GM19035 (cell line): ENCODE results near the gene PKP1.

Experiments used
- ATAC-seq: cut with Tn5 transposase; IDR thresholded peaks from one replicate; pipeline ENCODE4 v1.9.1; 2021; ENCODE audit not compliant: unreplicated experiment

PKP1 gene

DNA sequence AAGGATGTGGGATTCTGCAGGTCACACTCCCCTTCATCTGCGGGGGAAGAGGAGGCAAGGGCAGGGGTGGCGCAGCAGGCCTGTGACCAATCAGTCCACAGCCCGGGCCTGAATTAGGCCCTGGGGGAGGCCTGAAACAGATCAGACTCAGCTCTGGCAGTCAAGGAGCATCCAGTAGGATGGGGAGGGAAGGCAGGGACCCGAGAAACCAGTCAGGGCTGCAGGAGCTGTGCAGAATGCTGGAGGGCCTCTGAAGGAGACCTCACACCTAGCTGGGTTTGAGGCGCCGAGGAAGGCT lies 81.5 kb downstream of the PKP1 start:
- ATAC-seq, result no peak

GRCh38 chr1:201365251-201365650 lies 81.9 kb downstream of the PKP1 start:
- no peak for ATAC-seq

GRCh38 chr1:201366696-201367095 lies 83.4 kb downstream of the PKP1 start:
- ATAC-seq, result no peak

DNA sequence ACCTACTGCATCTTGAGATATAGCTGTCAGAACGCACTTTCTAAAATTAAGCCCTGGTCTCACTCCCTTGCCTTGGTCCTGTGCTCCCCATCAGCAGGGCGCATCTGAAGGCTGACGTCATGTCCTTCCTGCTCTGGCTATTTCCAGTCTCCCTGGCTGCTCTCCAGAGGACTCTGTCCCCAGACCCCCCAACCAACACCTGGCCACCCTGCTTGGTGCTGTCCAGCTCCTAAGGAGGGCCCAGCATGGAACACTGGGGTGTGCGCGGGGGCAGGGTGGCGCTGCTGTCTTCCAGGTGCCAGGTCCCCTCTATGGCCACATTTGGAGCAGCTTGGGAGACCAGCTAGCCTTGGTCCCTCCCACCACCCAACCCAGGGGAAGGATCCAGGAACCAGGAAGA lies 85.9 kb downstream of the PKP1 start:
- ATAC-seq, result no peak

DNA sequence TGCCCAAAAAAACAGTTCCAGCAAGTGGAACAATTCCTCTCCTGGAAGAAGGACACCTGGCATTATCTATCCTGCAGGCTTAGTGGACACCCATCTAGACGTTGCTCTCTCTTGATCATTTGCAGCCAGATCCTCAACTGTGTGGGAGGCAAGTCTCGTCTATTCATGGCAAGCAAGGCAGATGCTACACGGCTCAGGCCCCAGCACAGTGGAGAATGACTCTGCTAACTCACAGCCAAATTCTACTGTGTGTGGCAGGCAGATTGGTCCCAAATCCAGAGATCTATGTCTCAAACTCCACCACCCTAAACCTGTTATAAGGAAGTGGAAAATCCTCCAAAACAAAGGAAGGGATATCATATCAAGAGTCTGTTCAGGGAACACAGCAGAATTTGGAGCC lies 87.2 kb downstream of the PKP1 start:
- ATAC-seq, result no peak

GRCh38 chr1:201371276-201371675 lies 88.0 kb downstream of the PKP1 start:
- no peak for ATAC-seq

DNA sequence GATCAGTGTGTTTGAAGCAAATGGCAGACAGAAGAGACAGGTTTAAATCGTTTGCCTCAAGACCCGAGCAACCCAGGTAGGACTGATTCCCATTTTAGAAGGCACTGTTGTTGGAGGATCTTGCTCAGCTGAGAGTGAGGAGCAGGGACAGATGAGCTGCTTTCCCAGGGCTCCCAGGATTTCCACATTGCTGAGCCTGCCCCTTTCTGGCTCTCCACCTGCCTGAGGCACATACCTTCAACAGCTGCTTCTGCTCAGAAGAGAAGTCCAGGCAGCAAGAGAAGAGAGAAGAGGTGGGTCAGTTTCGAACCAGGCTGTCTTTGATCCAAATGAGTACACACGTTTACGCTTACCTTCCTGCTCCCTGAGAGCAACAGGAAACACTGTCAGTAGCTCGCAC lies 88.5 kb downstream of the PKP1 start:
- ATAC-seq, result no peak

DNA sequence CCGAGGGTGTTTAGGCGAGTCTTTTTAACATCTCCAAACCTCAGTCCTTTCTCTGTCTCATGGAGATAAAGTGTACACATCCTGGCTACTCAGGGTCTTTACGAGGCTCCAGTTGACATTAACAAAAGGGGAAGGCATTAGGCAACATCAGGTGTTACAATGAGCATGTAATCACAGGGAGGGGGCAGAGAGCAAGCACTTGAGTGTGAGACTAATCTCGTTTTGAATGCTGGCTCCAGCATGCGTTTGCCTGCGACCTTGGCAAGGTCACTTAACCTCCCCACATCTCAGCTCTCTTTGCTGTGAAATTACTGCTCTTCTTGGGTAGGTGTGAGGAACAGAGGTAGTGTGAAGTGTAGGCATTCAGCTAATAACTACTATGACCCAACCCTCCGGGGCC lies 91.1 kb downstream of the PKP1 start:
- ATAC-seq, result no peak

- no peak for ATAC-seq
These were observed 91.9 kb downstream of the PKP1 start for GRCh38 chr1:201375169-201375568.

DNA sequence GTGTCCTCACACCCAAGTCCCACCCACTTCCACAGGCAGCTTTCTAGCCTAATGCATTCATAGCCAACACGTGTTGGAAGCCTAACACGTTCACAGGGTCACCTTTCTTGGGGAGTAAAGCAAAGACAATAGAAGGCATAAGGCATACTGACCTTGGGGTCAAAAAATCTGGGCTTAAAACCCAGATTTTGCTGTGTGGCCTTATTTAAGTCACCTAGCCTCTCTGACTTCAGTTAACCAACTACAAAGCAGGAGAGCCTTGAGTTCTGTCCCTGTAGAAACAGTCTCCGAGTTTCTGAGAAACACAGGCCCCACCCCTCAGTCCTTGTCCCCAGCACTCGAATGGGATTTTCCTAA lies 92.8 kb downstream of the PKP1 start:
- no peak for ATAC-seq

- ATAC-seq, result no peak
These were observed 93.4 kb downstream of the PKP1 start for GRCh38 chr1:201376464-201377374.

- ATAC-seq, result no peak
These were observed 94.3 kb downstream of the PKP1 start, which contains the start of gene TNNT2 for GRCh38 chr1:201377611-201378092. Gene TNNT2, minus strand, starts transcription at chr1:201377680. Its CDS starts 4,426 bp downstream, at chr1:201373254.

DNA sequence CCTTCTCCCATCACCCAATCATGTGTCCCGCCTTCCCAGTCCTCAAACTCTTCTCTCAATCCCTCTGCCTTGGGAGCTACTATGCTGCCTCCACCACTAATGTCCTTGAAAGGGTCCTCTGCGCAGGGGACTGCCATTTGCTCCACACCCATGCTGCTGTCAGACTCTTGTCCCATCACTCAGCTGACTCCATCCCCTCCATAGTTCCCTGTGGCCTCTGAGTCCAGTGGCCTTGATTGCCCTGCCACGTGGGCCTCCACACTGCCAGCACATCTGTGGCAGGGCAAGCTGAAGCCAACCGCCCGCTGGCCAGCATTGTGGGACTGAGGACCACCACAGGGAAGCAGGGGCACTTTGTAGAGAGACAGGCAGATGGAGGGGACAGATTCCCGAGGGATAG lies 95.5 kb downstream of the PKP1 start:
- ATAC-seq, result no peak

- no peak for ATAC-seq
These were observed 96.5 kb downstream of the PKP1 start for GRCh38 chr1:201379733-201380242.

GRCh38 chr1:201381130-201381529 lies 97.8 kb downstream of the PKP1 start:
- no peak for ATAC-seq
